ENCODE data around the gene WNK1.

DNA sequence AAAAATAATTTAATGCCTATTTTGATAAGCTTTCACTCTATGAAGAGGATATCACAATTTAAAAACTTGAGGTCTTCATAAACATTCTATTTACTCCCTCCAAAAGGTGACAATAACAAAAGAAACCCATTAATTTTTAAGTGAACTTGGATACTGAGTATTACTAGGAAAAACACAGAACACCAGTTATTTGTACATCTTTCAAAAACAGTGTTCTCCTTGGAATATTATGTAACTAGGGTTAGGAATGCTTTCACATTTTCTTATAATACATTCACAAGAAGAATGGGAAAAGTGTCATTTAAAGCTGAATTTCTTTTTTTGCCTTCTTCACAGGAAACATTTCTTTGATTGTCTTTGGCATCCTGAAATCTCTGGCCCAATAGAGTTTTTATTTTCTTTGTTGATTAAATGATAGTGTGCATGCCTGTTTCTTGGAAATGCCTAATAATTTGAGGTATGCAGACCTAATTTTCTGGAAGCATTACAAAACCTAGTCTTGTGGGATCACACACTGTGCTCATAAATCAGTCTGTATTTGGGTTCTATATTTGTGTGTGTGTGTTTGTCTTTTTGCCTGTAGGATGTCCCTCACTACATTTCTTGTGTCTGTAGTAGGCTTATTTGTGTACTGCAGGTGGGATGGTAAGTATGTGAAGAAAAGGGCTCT lies 76.5 kb downstream of the WNK1 start:
- TF ChIP-seq TAF1 (IDR thresholded peaks at IDR 0.05; ENCODE audit: low read depth), result no peak
- TF ChIP-seq CTCF (IDR thresholded peaks at IDR 0.05; ENCODE audit: poor library complexity, severe bottlenecking), result no peak
- no peak for TF ChIP-seq EZH2 (IDR thresholded peaks at IDR 0.05; ENCODE audit: borderline replicate concordance, insufficient read depth, low read length, poor library complexity, severe bottlenecking)
- TF ChIP-seq POLR2AphosphoS5 (IDR thresholded peaks at IDR 0.05), result no peak
- no peak for TF ChIP-seq RAD21 (conservative IDR thresholded peaks at IDR 0.05)
- no peak for TF ChIP-seq MXI1 (conservative IDR thresholded peaks at IDR 0.05; ENCODE audit: poor library complexity, severe bottlenecking)
